GM23338 (cell line): Measurements from ENCODE around the gene NFE2. TPM values are rescaled to one million over a fixed set of nuclear protein-coding genes. Genes with fewer than 3 reads are reported as not detected.

ENCODE experiments used
- ATAC-seq: fragments of 200-7000 bp; cut with Tn5 transposase; 3 replicates; pipeline ENCODE4 v1.9.1; 2020
- DNase-seq: peaks from one replicate; pipeline ENCODE4 v3.0.0-alpha.2; 2015; ENCODE audit warnings: low spot score
- H2AFZ ChIP-seq: fragments of 200-600 bp; sonication (generic); 2 replicates; pipeline ENCODE4 v1.8.0; 2016; ENCODE audit warnings: antibody characterized with exemption, mild to moderate bottlenecking, moderate library complexity
- H3F3A ChIP-seq: fragments of 200-600 bp; sonication (generic); replicated peaks from 2 replicates; pipeline ENCODE4 v1.8.0; 2017; ENCODE audit warnings: antibody characterized with exemption, mixed run types, low read depth
- H3K27ac ChIP-seq: fragments of 200-600 bp; sonication (generic); 2 replicates; pipeline ENCODE4 v1.6.1; 2016; ENCODE audit warnings: low read depth
- H3K27me3 ChIP-seq: fragments of 200-600 bp; sonication (generic); 2 replicates; pipeline ENCODE4 v1.8.0; 2016; ENCODE audit warnings: mild to moderate bottlenecking, mixed run types, moderate library complexity; ENCODE audit not compliant: insufficient read depth
- H3K36me3 ChIP-seq: fragments of 200-600 bp; sonication (generic); 2 replicates; pipeline ENCODE4 v1.8.0; 2016; ENCODE audit warnings: mild to moderate bottlenecking; ENCODE audit not compliant: insufficient read depth
- H3K4me1 ChIP-seq: fragments of 200-600 bp; sonication (generic); 2 replicates; pipeline ENCODE4 v1.8.0; 2016; ENCODE audit warnings: mild to moderate bottlenecking, moderate library complexity; ENCODE audit not compliant: insufficient read depth
- H3K4me2 ChIP-seq: fragments of 200-600 bp; sonication (generic); 2 replicates; pipeline ENCODE4 v1.7.1; 2017; ENCODE audit warnings: mixed run types
- H3K4me3 ChIP-seq: fragments of 200-600 bp; sonication (generic); 2 replicates; pipeline ENCODE4 v1.6.1; 2016; ENCODE audit warnings: mixed run types
- H3K79me2 ChIP-seq: fragments of 200-600 bp; sonication (generic); replicated peaks from 2 replicates; pipeline ENCODE4 v1.8.0; 2017; ENCODE audit warnings: mild to moderate bottlenecking; ENCODE audit not compliant: insufficient read depth
- H3K9me2 ChIP-seq: fragments of 200-600 bp; sonication (generic); 2 replicates; pipeline ENCODE4 v1.8.0; 2017; ENCODE audit not compliant: insufficient read depth
- H4K20me1 ChIP-seq: fragments of 200-600 bp; sonication (generic); replicated peaks from 2 replicates; pipeline ENCODE4 v1.8.0; 2017; ENCODE audit warnings: mild to moderate bottlenecking; ENCODE audit not compliant: insufficient read depth
- H3K27ac Mint-ChIP-seq: 2 replicates; pipeline ENCODE4 v1.8.0; 2020; ENCODE audit warnings: inconsistent platforms, mild to moderate bottlenecking, moderate library complexity, mixed read lengths
- H3K27me3 Mint-ChIP-seq: 3 replicates; pipeline ENCODE4 v1.8.0; 2022; ENCODE audit warnings: low read depth, mild to moderate bottlenecking, moderate library complexity, mixed read lengths, inconsistent platforms; ENCODE audit not compliant: insufficient read depth, poor library complexity
- H3K36me3 Mint-ChIP-seq: 3 replicates; pipeline ENCODE4 v1.8.0; 2021; ENCODE audit warnings: low read depth, mild to moderate bottlenecking, inconsistent platforms, moderate library complexity, mixed read lengths
- H3K4me1 Mint-ChIP-seq: 3 replicates; pipeline ENCODE4 v1.8.0; 2020; ENCODE audit warnings: mild to moderate bottlenecking, inconsistent platforms, mixed read lengths
- H3K4me3 Mint-ChIP-seq: 3 replicates; pipeline ENCODE4 v1.8.0; 2021; ENCODE audit warnings: moderate library complexity, mild to moderate bottlenecking, inconsistent platforms, mixed read lengths
- H3K9me3 Mint-ChIP-seq: 3 replicates; pipeline ENCODE4 v1.8.0; 2020; ENCODE audit warnings: moderate library complexity, mild to moderate bottlenecking, inconsistent platforms, mixed read lengths
- ETS1 ChIP-seq: IDR thresholded peaks from 2 replicates; pipeline ENCODE4 v1.6.1; 2016; ENCODE audit warnings: antibody characterized with exemption
- EZH2 ChIP-seq: fragments of 200-600 bp; sonication (generic); IDR thresholded peaks from one replicate; pipeline ENCODE4 v1.8.0; 2017; ENCODE audit warnings: antibody characterized with exemption, mild to moderate bottlenecking, low read depth; ENCODE audit not compliant: unreplicated experiment
- EZH2phosphoT487 ChIP-seq: fragments of 200-600 bp; sonication (generic); IDR thresholded peaks from one replicate; pipeline ENCODE4 v1.8.1; 2018; ENCODE audit warnings: antibody characterized with exemption; ENCODE audit not compliant: unreplicated experiment
- REST ChIP-seq: IDR thresholded peaks from one replicate; pipeline ENCODE4 v1.6.1; 2018; ENCODE audit warnings: antibody characterized with exemption; ENCODE audit not compliant: unreplicated experiment
- ZNF114 ChIP-seq: fragments of 250-450 bp; sonication (Bioruptor Pico); IDR thresholded peaks from 2 replicates; pipeline ENCODE4 v1.5.0; 2020; ENCODE audit warnings: mild to moderate bottlenecking, moderate library complexity
- ZNF462 ChIP-seq: fragments of 250-450 bp; sonication (Bioruptor Pico); IDR thresholded peaks from 2 replicates; pipeline ENCODE4 v1.5.0; 2020; ENCODE audit warnings: mild to moderate bottlenecking, moderate library complexity
- polyA plus RNA-seq: library from polyadenylated mRNA; unstranded; fragments of >200 nt; fragmentation: Nextera tagmentation; extraction: Ambion mirVana; gene quantifications from 2 replicates; pipeline ENCODE4 v1.2.1, GENCODE V29; 2016
- total RNA-seq: library from RNA; depleted of rRNA; stranded (reverse); fragments of >200 nt; shearing (Covaris generic); gene quantifications from 2 replicates; pipeline ENCODE4 v1.2.3, GENCODE V29; 2014

NFE2 gene
- total and polyA plus RNA-seq, 2 experiments from 2014 or later = 1.3 to 1.8 TPM

- Histone ChIP-seq H3K4me3 (peak overlapping the region; percentile 40), H2AFZ (peak overlapping the region; percentile 85), H3K27ac (no peak overlapping the region), H3K36me3 (no peaks in the 10 kb centered on the region), H4K20me1 (no peaks in the 10 kb centered on the region), H3K4me2 (peak overlapping the region; percentile 78), H3F3A (peaks cover 12% of the 10 kb centered on the region), H3K4me1 (peaks cover 58% of the 10 kb centered on the region), H3K79me2 (no peaks in the 10 kb centered on the region), H3K27me3 (peaks cover 12% of the 10 kb centered on the region), H3K9me2 (no peaks in the 10 kb centered on the region)
- H3K4me3 Mint-ChIP-seq = no peak overlapping the region
- peaks cover 10% of the 10 kb centered on the region for H3K27me3 Mint-ChIP-seq
- no peaks in the 10 kb centered on the region for H3K36me3 Mint-ChIP-seq
- no peaks in the 10 kb centered on the region for H3K9me3 Mint-ChIP-seq
- peaks cover 52% of the 10 kb centered on the region for H3K4me1 Mint-ChIP-seq
- no peak overlapping the region for H3K27ac Mint-ChIP-seq
- ATAC-seq (peak; percentile 19), DNase-seq (peak; percentile 49)
- TF ChIP-seq ZNF114 (CRISPR knock-in tag) (no peak), REST (no peak), EZH2phosphoT487 (no peak), EZH2 (no peak), ETS1 (no peak), ZNF462 (CRISPR knock-in tag) (no peak)
These were observed 3.5 kb upstream of the NFE2 start for GRCh38 chr12:54304187-54304810.
